ENCODE data around the gene DCTN1.
A peak's percentile ranks its signal among the peaks of the same experiment; 100 is the strongest.

Gene DCTN1

GRCh38 chr2:74333896-74334586, 46.1 kb downstream of the DCTN1 start:
- DNase-seq (ENCODE audit: low spot score) = no peak
- TF ChIP-seq CTCF (IDR thresholded peaks at IDR 0.05; ENCODE audit: extremely low read depth, insufficient read depth, missing control alignments) = no peak
- in situ Hi-C loops (cut with MboI; ENCODE audit: low pct_unique_long_range_greater_than_20kb, low sequenced_read_pairs, unreplicated experiment) = no loop called here

- peak; percentile 54 for TF ChIP-seq CTCF (IDR thresholded peaks at IDR 0.05; ENCODE audit: extremely low read depth, insufficient read depth, missing control alignments)
- DNase-seq (ENCODE audit: low spot score) = no peak
- in situ Hi-C loops (cut with MboI; ENCODE audit: low pct_unique_long_range_greater_than_20kb, low sequenced_read_pairs, unreplicated experiment) = no loop called here
These were observed 46.9 kb downstream of the DCTN1 start for GRCh38 chr2:74333175-74333574.

- in situ Hi-C loops (cut with MboI; ENCODE audit: low pct_unique_long_range_greater_than_20kb, low sequenced_read_pairs, unreplicated experiment) = no loop called here
These were observed 47.4 kb downstream of the DCTN1 start for GRCh38 chr2:74332550-74333174.

GRCh38 chr2:74328573-74328972, 51.5 kb downstream of the DCTN1 start:
- in situ Hi-C loops (cut with MboI; ENCODE audit: low pct_unique_long_range_greater_than_20kb, low sequenced_read_pairs, unreplicated experiment) = no loop called here
- no peak for TF ChIP-seq CTCF (IDR thresholded peaks at IDR 0.05; ENCODE audit: extremely low read depth, insufficient read depth, missing control alignments)
- no peak for DNase-seq (ENCODE audit: low spot score)

More at GRCh38 chr2:74332550-74333174, 47.4 kb downstream of the DCTN1 start:
- DNase-seq (ENCODE audit: low spot score) = no peak
- TF ChIP-seq CTCF (IDR thresholded peaks at IDR 0.05; ENCODE audit: extremely low read depth, insufficient read depth, missing control alignments) = no peak

GRCh38 chr2:74328074-74328473, 52.0 kb downstream of the DCTN1 start:
- TF ChIP-seq CTCF (IDR thresholded peaks at IDR 0.05; ENCODE audit: extremely low read depth, insufficient read depth, missing control alignments) = no peak
- no peak for DNase-seq (ENCODE audit: low spot score)
- in situ Hi-C loops (cut with MboI; ENCODE audit: low pct_unique_long_range_greater_than_20kb, low sequenced_read_pairs, unreplicated experiment) = no loop called here

GRCh38 chr2:74327627-74328026, 52.5 kb downstream of the DCTN1 start:
- DNase-seq (ENCODE audit: low spot score) = no peak
- no peak for TF ChIP-seq CTCF (IDR thresholded peaks at IDR 0.05; ENCODE audit: extremely low read depth, insufficient read depth, missing control alignments)

More at GRCh38 chr2:74327627-74328026, 52.5 kb downstream of the DCTN1 start:
- in situ Hi-C loops (cut with MboI; ENCODE audit: low pct_unique_long_range_greater_than_20kb, low sequenced_read_pairs, unreplicated experiment) = no loop called here
